ENCODE measurements around the gene IFNA10. TPM values are rescaled to one million over a fixed set of nuclear protein-coding genes. Genes with fewer than 3 reads are reported as not detected.
"Not testable (repeated sequence)": the region's sequence is repeated elsewhere in the genome, so short reads cannot be mapped to it uniquely, and the experiment has no call there.

The IFNA10 gene
- total RNA-seq, 4 donors from 2014 or later = not detected

DNA sequence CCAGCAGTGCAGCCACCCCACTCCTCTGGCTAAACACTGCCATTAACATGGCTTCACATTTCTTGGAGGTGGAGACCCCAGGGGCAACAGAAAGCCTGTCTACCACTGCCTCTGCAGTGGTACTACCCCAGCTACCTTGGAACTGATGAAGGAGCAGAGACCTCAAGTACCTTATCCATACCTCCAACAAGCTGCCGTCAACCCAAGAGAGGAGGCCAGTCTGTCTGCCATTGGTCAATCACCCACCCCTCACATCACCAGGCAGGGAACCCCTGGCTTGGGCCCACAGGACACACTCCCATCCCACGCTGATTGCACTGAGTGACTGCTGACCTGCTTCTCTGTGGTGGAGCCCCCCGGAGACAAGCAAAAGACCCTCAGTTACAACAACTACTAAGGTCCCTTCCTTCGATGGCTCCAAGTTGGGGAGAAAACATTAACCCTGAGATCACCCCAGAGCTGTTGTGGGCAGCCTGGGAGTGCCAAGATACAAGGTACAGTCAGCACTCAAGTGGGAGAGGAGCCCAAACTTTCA, 27.3 kb upstream of the IFNA10 start:
- no peak for DNase-seq (ENCODE audit: low spot score)
- no peak for ATAC-seq (ENCODE audit: low FRiP score)
- TF ChIP-seq, protein P1, sequence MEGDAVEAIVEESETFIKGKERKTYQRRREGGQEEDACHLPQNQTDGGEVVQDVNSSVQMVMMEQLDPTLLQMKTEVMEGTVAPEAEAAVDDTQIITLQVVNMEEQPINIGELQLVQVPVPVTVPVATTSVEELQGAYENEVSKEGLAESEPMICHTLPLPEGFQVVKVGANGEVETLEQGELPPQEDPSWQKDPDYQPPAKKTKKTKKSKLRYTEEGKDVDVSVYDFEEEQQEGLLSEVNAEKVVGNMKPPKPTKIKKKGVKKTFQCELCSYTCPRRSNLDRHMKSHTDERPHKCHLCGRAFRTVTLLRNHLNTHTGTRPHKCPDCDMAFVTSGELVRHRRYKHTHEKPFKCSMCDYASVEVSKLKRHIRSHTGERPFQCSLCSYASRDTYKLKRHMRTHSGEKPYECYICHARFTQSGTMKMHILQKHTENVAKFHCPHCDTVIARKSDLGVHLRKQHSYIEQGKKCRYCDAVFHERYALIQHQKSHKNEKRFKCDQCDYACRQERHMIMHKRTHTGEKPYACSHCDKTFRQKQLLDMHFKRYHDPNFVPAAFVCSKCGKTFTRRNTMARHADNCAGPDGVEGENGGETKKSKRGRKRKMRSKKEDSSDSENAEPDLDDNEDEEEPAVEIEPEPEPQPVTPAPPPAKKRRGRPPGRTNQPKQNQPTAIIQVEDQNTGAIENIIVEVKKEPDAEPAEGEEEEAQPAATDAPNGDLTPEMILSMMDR (IDR thresholded peaks at IDR 0.05) = no peak

DNA sequence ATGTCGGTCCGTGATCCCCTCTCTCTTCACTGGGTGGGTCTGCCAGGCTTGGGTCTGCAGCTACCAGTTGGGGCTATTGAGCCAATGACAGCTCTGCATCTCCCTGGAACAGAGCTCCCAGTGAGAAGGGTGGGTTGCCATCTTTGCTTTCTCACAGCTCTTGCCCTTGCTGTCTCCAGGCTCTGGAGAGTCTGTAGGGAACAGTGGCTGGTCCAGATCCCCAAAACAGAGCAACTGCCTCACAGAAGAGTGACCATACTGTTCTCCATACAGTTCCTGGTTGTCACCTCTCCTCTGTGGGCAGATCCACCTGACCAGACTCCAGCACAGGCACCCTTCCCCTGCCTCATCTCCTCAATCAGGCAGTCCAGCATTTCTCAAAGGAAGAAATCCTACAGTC, 26.3 kb upstream of the IFNA10 start:
- ATAC-seq (ENCODE audit: low FRiP score) (no peak), DNase-seq (ENCODE audit: low spot score) (no peak)
- TF ChIP-seq, protein P1 (IDR thresholded peaks at IDR 0.05) = no peak

DNA sequence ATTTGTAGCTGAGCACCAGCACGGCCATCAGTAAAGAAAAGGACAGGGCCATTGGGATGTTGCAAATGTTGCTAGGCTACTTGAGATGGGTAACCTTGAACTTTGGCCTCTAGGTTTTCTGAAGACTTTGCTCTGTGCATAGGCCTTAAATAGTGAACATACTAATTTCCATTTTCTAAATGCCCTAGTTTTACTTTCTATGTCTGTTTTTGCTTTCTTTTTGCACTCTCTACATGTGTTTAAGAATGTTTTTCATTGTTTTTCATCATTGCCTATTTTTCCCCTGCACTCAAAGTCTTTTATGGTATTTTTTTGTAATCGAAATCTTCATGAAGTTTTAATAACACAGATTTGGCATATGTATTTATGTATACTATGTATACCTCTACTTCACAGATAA, 21.2 kb upstream of the IFNA10 start, which contains the start of gene IFNA17:
IFNA17 (minus strand) TSS at position 101 of the 400 bp plus-strand sequence; CDS start at position 52, 49 bp downstream.
- TF ChIP-seq, protein P1 (IDR thresholded peaks at IDR 0.05) = no peak
- no peak for ATAC-seq (ENCODE audit: low FRiP score)
- no peak for DNase-seq (ENCODE audit: low spot score)

DNA sequence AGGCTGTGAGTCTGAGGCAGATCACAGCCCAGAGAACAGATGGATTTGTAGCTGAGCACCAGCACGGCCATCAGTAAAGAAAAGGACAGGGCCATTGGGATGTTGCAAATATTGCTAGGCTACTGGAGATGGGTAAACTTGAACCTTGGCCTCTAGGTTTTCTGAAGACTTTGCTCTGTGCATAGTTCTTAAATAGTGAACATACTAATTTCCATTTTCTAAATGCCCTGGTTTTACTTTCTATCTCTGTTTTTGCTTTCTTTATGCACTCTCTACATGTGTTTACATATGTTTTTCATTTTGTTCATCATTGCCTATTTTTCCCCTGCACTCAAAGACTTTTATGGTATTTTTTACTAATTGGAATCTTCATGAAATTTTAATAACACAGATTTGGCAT, 10.3 kb upstream of the IFNA10 start, which contains the start of gene IFNA16:
IFNA16 (minus strand) TSS at position 101 of the 400 bp plus-strand sequence; CDS start at position 95, 6 bp downstream.
- ATAC-seq (ENCODE audit: low FRiP score); DNase-seq (ENCODE audit: low spot score): not testable (repeated sequence)

DNA sequence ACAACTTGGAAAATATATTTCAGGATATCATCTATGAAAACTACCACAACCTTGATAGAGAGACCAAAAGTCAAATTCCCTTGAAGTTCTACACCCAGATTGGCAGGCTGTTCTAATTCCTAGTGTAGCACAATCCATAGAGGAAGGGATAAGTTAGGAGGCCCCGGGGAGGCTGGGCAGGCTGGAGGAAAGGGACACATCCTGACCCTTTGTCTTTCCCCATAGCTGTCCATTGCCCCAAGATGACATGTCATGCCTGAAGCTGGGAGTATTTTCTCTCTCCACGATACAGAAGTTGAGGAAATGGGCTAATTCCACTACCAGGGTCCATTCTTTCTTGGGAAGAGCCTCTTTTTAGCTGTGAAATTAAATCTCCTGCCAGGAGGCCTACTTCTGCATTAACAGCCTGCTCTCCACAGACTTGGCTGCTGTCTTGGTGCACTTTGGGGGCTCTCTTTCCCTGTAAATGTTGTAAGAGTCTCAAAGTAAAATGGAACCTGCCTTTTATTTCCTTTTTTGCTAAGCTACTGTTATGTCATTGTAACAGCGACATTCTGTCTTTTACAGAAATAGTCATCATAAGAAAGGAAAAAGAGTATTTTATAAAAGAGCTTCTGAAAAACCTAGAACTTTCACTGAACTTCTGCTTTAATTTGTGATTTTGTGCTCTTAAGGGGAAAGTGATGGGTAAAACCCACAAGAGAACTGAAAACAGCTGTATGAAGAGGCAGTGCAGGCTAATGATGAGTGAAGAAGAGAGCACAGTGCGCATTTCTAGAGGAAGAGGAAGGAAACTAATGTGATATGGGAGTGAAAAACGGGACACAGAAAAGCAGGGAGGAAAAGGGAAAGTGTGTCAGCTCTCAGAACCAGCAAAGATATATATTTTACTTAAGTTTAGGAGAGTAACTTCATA, 6.7 kb upstream of the IFNA10 start:
- DNase-seq (ENCODE audit: low spot score); ATAC-seq (ENCODE audit: low FRiP score): not testable (repeated sequence)

DNA sequence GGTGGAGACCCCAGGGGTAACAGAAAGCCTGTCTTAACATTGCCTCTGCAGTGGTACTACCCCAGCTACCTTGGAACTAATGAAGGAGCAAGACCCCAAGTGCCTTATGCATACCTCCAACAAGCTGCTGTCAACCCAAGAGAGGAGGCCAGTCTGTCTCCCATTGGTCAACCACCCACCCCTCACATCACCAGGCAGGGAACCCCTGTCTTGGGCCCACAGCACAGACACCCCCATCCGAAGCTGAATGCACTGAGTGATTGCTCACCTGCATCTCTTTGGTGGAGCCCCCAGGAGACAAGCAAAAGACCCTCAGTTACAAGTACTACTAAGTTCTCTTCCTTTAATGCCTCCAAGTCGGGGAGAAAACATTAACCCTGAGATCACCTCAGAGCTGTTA, 5.2 kb upstream of the IFNA10 start:
- not testable (repeated sequence) for ATAC-seq (ENCODE audit: low FRiP score); DNase-seq (ENCODE audit: low spot score)

DNA sequence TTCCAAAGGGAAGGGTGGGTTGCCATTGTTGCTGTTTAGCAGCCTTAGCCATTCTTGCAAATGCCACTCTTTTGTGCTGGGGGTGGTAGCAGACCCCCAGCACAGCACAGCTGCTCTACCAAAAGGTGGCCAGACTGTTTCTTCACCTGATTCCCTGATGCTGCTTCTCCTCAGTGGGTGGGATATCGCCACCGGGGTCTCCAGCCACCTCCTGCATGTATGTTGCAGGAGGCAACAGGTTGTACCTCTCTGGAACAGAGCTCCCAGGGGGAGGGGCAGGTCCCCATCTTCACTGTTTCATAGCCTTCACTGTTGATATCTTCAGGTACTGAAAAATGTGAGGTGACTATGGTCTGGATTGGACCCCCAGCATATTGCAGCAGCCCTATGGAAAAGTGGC, 3.8 kb upstream of the IFNA10 start:
- DNase-seq (ENCODE audit: low spot score); ATAC-seq (ENCODE audit: low FRiP score): not testable (repeated sequence)

DNA sequence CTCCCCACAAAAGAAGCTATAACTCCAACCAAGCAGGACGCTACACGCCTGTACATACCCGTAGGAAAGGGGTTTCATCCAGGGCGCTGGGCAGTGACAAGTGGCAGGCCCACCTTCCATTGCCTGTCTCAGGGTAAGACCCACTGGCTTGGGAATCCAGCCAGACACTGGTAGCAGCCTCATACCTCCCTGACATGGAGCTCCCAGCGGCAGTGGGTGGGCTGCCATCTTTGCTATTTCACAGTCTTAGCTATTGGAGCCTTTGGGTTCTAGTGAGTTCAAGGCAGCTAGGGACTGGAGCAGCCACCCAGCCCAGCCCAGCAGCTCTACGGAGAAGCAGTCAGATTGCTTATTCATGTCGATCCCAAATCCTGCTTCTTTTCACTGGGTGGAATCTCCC, 3.4 kb upstream of the IFNA10 start:
- ATAC-seq (ENCODE audit: low FRiP score) = no peak
- no peak for DNase-seq (ENCODE audit: low spot score)
- TF ChIP-seq, protein P1 (IDR thresholded peaks at IDR 0.05) = no peak

DNA sequence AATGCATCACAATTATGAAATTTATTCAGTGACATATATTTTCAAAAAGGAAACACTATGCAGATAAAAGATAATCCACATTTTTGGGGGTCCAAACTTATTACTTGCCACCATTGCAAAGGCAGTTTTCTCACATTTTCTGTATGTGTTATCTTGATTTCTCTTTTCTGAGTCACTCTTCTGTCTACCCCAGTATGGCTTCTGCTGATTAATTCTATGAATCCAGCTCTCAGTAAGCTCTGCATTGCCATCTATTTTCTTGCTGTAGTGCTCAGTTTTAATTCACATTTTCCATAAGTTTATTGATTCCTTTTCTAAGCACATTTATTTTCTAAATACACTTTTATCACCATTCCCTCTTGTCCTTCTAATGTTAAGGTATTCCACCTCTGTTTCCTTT, 1.7 kb downstream of the IFNA10 start:
- TF ChIP-seq, protein P1 (IDR thresholded peaks at IDR 0.05) = no peak
- DNase-seq (ENCODE audit: low spot score) (no peak), ATAC-seq (ENCODE audit: low FRiP score) (no peak)

DNA sequence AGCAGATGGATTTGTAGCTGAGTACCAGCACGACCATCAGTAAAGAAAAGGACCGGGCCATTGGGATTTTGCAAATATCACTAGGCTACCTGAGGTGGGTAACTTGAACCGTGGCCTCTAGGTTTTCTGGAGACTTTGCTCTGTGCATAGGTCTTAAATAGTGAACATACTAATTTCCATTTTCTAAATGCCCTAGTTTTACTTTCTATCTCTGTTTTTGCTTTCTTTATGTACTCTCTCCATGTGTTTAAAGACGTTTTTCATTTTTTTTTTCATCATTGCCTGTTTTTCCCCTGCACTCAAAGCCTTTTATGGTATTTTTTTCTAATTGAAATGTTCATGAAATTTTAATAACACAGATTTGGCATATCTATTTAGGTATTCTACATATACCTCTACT, 4.8 kb downstream of the IFNA10 start, which contains the start of gene IFNA7:
IFNA7 (minus strand) TSS at position 101 of the 400 bp plus-strand sequence; CDS start at position 61, 40 bp downstream.
- DNase-seq (ENCODE audit: low spot score); ATAC-seq (ENCODE audit: low FRiP score): not testable (repeated sequence)

DNA sequence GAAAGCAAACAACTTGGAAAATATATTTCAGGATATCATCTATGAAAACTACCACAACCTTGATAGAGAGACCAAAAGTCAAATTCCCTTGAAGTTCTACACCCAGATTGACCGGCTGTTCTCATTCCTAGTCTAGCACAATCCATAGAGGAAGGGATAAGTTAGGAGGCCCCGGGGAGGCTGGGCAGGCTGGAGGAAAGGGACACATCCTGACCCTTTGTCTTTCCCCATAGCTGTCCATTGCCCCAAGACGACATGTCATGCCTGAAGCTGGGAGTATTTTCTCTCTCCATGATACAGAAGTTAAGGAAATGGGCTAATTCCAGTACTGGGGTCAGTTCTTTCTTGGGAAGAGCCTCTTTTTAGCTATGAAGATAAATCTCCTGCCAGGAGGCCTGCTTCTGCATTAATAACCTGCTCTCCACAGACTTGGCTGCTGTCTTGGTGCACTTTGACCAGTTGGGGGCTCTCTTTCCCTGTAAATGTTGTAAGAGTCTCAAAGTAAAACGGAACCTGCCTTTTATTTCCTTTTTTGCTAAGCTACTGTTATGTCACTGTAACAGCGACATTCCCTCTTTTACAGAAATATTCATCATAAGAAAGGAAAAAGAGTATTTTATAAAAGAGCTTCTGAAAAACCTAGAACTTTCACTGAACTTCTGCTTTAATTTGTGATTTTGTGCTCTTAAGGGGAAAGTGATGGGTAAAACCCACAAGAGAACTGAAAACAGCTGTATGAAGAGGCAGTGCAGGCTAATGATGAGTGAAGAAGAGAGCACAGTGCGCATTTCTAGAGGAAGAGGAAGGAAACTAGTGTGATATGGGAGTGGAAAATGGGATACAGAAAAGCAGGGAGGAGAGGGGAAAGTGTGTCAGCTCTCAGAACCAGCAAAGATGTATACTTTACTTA, 11.8 kb downstream of the IFNA10 start:
- ATAC-seq (ENCODE audit: low FRiP score); DNase-seq (ENCODE audit: low spot score): not testable (repeated sequence)

DNA sequence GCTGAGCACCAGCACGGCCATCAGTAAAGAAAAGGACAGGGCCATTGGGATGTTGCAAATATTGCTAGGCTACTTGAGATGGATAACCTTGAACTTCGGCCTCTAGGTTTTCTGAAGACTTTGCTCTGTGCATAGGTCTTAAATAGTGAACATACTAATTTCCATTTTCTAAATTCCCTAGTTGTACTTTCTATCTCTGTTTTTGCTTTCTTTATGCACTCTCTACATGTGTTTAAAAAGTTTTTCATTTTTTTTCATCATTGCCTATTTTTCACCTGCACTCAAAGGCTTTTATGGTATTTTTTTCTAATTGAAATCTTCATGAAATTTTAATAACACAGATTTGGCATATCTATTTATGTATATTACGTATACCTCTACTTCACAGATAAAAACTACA, 19.5 kb downstream of the IFNA10 start, which contains the start of gene IFNA4:
IFNA4 (minus strand) TSS at position 101 of the 400 bp plus-strand sequence; CDS start at position 45, 56 bp downstream.
- not testable (repeated sequence) for DNase-seq (ENCODE audit: low spot score); ATAC-seq (ENCODE audit: low FRiP score)
